A549 (cell line): Measurements from ENCODE around the gene GRHL3. TPM values are rescaled to one million over a fixed set of nuclear protein-coding genes. Genes with fewer than 3 reads are reported as not detected.
A peak's percentile ranks its signal among the peaks of the same experiment; 100 is the strongest.

Source experiments
- ATAC-seq, 2 experiments: fragments of 200-7000 bp in 1 of 2; fragments of >200 bp in 1 of 2; cut with Nextera tagmentation in 1 of 2; cut with Tn5 transposase in 1 of 2; 3 replicates each; pipeline versions ENCODE4 v1.8.0 to v1.9.1; 2018 to 2020; ENCODE audit warnings: mild to moderate bottlenecking in 1 of 2, moderate library complexity in 1 of 2
- CTCF ChIA-PET: fragments of 300-600 bp; sonication (Branson Sonifier 250); formaldehyde crosslinking; extraction: SDS; loops from one replicate; lab custom pipeline; 2021; ENCODE audit warnings: antibody characterized with exemption, inconsistent platforms; lab: Yijun Ruan, JAX
- POLR2A ChIA-PET: fragments of 350-600 bp; formaldehyde crosslinking; extraction: SDS; loops from one replicate; lab custom pipeline; 2021; ENCODE audit warnings: antibody characterized with exemption, inconsistent platforms; lab: Yijun Ruan, JAX
- DNase-seq, 2 experiments: peaks; one replicate each; pipeline versions ENCODE4 v3.0.0 to v3.0.0-alpha.2; 2011 to 2016; ENCODE audit warnings: low read depth in 1 of 2, low spot score in 1 of 2
- FAIRE-seq: peaks from 2 replicates; lab custom pipeline; 2011; peaks lifted over from hg19 to GRCh38; lab: Jason Lieb, UNC
- H3K27ac ChIP-seq, 2 experiments: fragments of >200 bp; sonication (Bioruptor Twin); formaldehyde crosslinking; 3 replicates each; pipeline ENCODE4 v1.5.1; 2016 to 2017
- H3K4me1 ChIP-seq: fragments of >200 bp; sonication (Bioruptor Twin); formaldehyde crosslinking; 3 replicates; pipeline ENCODE4 v1.6.1; 2016
- H3K4me2 ChIP-seq: fragments of >200 bp; sonication (Bioruptor Twin); formaldehyde crosslinking; 3 replicates; pipeline ENCODE4 v1.6.1; 2016
- H3K4me3 ChIP-seq: fragments of >200 bp; sonication (Bioruptor Twin); formaldehyde crosslinking; 3 replicates; pipeline ENCODE4 v1.5.1; 2016
- H3K9me3 ChIP-seq: fragments of >200 bp; sonication (Bioruptor Twin); formaldehyde crosslinking; 3 replicates; pipeline ENCODE4 v1.6.1; 2016
- CEBPB ChIP-seq, 2 experiments: fragments of >200 bp in 1 of 2; sonication (Bioruptor Twin) in 1 of 2; formaldehyde crosslinking in 1 of 2; IDR thresholded peaks; 2 replicates each; pipeline ENCODE4 v1.6.1; 2012 to 2016
- CTCF ChIP-seq: fragments of >200 bp; sonication (Bioruptor Twin); formaldehyde crosslinking; IDR thresholded peaks from 3 replicates; pipeline ENCODE4 v1.5.1; 2016
- EHMT2 ChIP-seq: fragments of 200-600 bp; sonication (generic); IDR thresholded peaks from 2 replicates; pipeline ENCODE4 v1.6.1; 2016; ENCODE audit warnings: antibody characterized with exemption, low read depth, mild to moderate bottlenecking, moderate library complexity
- FOSB ChIP-seq: fragments of 250-450 bp; sonication (Bioruptor Pico); IDR thresholded peaks from 2 replicates; pipeline ENCODE4 v1.5.0; 2020; ENCODE audit warnings: mild to moderate bottlenecking, moderate library complexity
- FOXS1 ChIP-seq: fragments of 250-450 bp; sonication (Bioruptor Pico); IDR thresholded peaks from 2 replicates; pipeline ENCODE4 v1.5.0; 2020; ENCODE audit warnings: mild to moderate bottlenecking, moderate library complexity
- HDAC2 ChIP-seq: fragments of 200-600 bp; sonication (generic); IDR thresholded peaks from 2 replicates; pipeline ENCODE4 v1.6.1; 2016
- HOXB13 ChIP-seq: fragments of 250-450 bp; sonication (Bioruptor Pico); IDR thresholded peaks from 2 replicates; pipeline ENCODE4 v1.5.0; 2020; ENCODE audit warnings: low read depth, mild to moderate bottlenecking, moderate library complexity
- JUN ChIP-seq, 2 experiments: fragments of >200 bp; sonication (Bioruptor Twin); formaldehyde crosslinking; IDR thresholded peaks; 2 replicates in 1 of 2; 3 replicates in 1 of 2; pipeline ENCODE4 v1.6.1; 2016 to 2017
- JUNB ChIP-seq: fragments of >200 bp; sonication (Bioruptor Twin); formaldehyde crosslinking; IDR thresholded peaks from 2 replicates; pipeline ENCODE4 v1.6.1; 2016
- KDM5A ChIP-seq: fragments of 200-600 bp; sonication (generic); IDR thresholded peaks from 2 replicates; pipeline ENCODE4 v1.6.1; 2016; ENCODE audit warnings: antibody characterized with exemption, mild to moderate bottlenecking
- MAFK ChIP-seq: fragments of 450-650 bp; IDR thresholded peaks from 2 replicates; pipeline ENCODE4 v1.6.1; 2014; ENCODE audit not compliant: partially characterized antibody
- POLR2AphosphoS2 ChIP-seq: conservative IDR thresholded peaks from 2 replicates; pipeline ENCODE4 v1.6.1; 2012; ENCODE audit warnings: low read length, improper control_type of control experiment, inconsistent platforms
- RCOR1 ChIP-seq: fragments of 150-350 bp; IDR thresholded peaks from 2 replicates; pipeline ENCODE4 v1.6.1; 2014; ENCODE audit warnings: antibody characterized with exemption, low read length, low read depth
- RNF2 ChIP-seq: fragments of 200-600 bp; sonication (generic); IDR thresholded peaks from 2 replicates; pipeline ENCODE4 v1.6.1; 2016; ENCODE audit warnings: low read depth, mild to moderate bottlenecking, antibody characterized with exemption, moderate library complexity, borderline replicate concordance
- SMC3 ChIP-seq: fragments of >200 bp; sonication (Bioruptor Twin); formaldehyde crosslinking; IDR thresholded peaks from 3 replicates; pipeline ENCODE4 v1.6.1; 2018; ENCODE audit warnings: inconsistent platforms
- TP53 ChIP-seq: fragments of 250-450 bp; sonication (Bioruptor Pico); IDR thresholded peaks from 2 replicates; pipeline ENCODE4 v1.5.0; 2021; ENCODE audit warnings: mild to moderate bottlenecking, moderate library complexity
- ZC3H11A ChIP-seq: fragments of 450-650 bp; IDR thresholded peaks from 2 replicates; pipeline ENCODE4 v1.6.1; 2014; ENCODE audit warnings: antibody characterized with exemption, mild to moderate bottlenecking
- ZNF302 ChIP-seq: fragments of 250-450 bp; sonication (Bioruptor Pico); IDR thresholded peaks from 2 replicates; pipeline ENCODE4 v1.9.0; 2021; ENCODE audit warnings: inconsistent platforms, mild to moderate bottlenecking, moderate library complexity
- WGBS: methylation state at CpG from one replicate; pipeline ENCODE4 v1.1.6; 2017; ENCODE audit errors: missing lambda C conversion rate; 5-methylcytosine and 5-hydroxymethylcytosine counted together
- polyA plus RNA-seq, 4 experiments: library from polyadenylated mRNA; depleted of rRNA in 3 of 4; stranded (reverse); fragments of >200 nt; fragmentation: RNase III in 1 of 4; extraction: RNeasy Plus Mini Kit Qiagen cat#74134 plus additional on column Dnase treatment in 1 of 4; gene quantifications; 2 replicates in 3 of 4; 3 replicates in 1 of 4; pipeline ENCODE4 v1.2.3, GENCODE V29; 2011 to 2017
- TF ChIP-seq, protein P1 (sequence below): fragments of 150-350 bp; IDR thresholded peaks from 2 replicates; pipeline ENCODE4 v1.6.1; 2014; ENCODE audit warnings: low read depth, mild to moderate bottlenecking, low read length
- TF ChIP-seq, protein P2 (sequence below): IDR thresholded peaks from 2 replicates; pipeline ENCODE4 v1.6.1; 2012

The GRHL3 gene
- polyA plus RNA-seq, 2 of the 4 experiments (the other 2 are of a cell fraction), result 0.58 to 1.6 TPM

- POLR2A ChIA-PET, result interaction anchor here (0.6 kb wide), 1 partner anchor 67 kb away, joined by 5 read pairs; no protein-coding TSS in a partner anchor
- no peak overlapping the region for H3K4me2 ChIP-seq
- FAIRE-seq (no peak), DNase-seq (no peak), ATAC-seq (no peak)
- H3K4me3 ChIP-seq, result no peak overlapping the region
- peak overlapping the region; percentile 68 to 86 for H3K27ac ChIP-seq
- H3K4me1 ChIP-seq, result peaks cover 64% of the 10 kb centered on the region
- TF ChIP-seq MAFK, result peak; percentile 94
- TF ChIP-seq SMC3, result no peak
- TF ChIP-seq, all 56 proteins: peak for 1
- CTCF ChIA-PET, result interaction anchor here (7.8 kb wide), 1 partner anchor 91 kb away, joined by 52 read pairs; no protein-coding TSS in a partner anchor
- H3K9me3 ChIP-seq, result no peaks in the 10 kb centered on the region
- WGBS, result 91% methylated on average over 4 of the region's 4 CpGs
Observed at GRCh38 chr1:24292103-24292502, 27.1 kb upstream of the GRHL3 start.

- Histone ChIP-seq H3K9me3 (no peaks in the 10 kb centered on the region), H3K4me3 (no peak overlapping the region), H3K4me1 (peaks cover 70% of the 10 kb centered on the region), H3K27ac (peak overlapping the region; percentile 93 to 98)
- ChIA-PET POLR2A (interaction anchor here (0.6 kb wide), 1 partner anchor 67 kb away, joined by 5 read pairs; no protein-coding TSS in a partner anchor), CTCF (interaction anchor here (1.0 to 7.8 kb wide), 3 partner anchors 91 to 98 kb away, joined by 3 to 52 read pairs (median 14); no protein-coding TSS in a partner anchor)
- FAIRE-seq (no peak), DNase-seq (no peak)
- whole genome bisulfite sequencing, result 80% methylated on average over 8 of the region's 9 CpGs
- TF ChIP-seq POLR2AphosphoS2, result no peak
- no peak for TF ChIP-seq ZNF302 (CRISPR knock-in tag)
- TF ChIP-seq HOXB13 (CRISPR knock-in tag), result no peak
- TF ChIP-seq JUNB, result no peak
- TF ChIP-seq CTCF, result no peak
- TF ChIP-seq ZC3H11A, result no peak
- TF ChIP-seq EHMT2, result no peak
- TF ChIP-seq HDAC2, result no peak
- no peak for TF ChIP-seq FOSB (CRISPR knock-in tag)
- no peak for TF ChIP-seq TP53 (CRISPR knock-in tag)
- TF ChIP-seq FOXS1 (CRISPR knock-in tag), result no peak
- no peak for TF ChIP-seq KDM5A
- no peak for TF ChIP-seq RNF2
- TF ChIP-seq RCOR1, result no peak
- TF ChIP-seq JUN (IDR thresholded peaks at IDR 0.05), result no peak
- TF ChIP-seq, protein P1, sequence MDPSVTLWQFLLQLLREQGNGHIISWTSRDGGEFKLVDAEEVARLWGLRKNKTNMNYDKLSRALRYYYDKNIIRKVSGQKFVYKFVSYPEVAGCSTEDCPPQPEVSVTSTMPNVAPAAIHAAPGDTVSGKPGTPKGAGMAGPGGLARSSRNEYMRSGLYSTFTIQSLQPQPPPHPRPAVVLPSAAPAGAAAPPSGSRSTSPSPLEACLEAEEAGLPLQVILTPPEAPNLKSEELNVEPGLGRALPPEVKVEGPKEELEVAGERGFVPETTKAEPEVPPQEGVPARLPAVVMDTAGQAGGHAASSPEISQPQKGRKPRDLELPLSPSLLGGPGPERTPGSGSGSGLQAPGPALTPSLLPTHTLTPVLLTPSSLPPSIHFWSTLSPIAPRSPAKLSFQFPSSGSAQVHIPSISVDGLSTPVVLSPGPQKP, result no peak
- no peak for TF ChIP-seq CEBPB (IDR thresholded peaks at IDR 0.05)
- TF ChIP-seq, all 56 proteins: peak for 0
- ATAC-seq, result no peak
- H3K4me2 ChIP-seq, result no peak overlapping the region
Observed at GRCh38 chr1:24292887-24293286, 26.3 kb upstream of the GRHL3 start.

DNA sequence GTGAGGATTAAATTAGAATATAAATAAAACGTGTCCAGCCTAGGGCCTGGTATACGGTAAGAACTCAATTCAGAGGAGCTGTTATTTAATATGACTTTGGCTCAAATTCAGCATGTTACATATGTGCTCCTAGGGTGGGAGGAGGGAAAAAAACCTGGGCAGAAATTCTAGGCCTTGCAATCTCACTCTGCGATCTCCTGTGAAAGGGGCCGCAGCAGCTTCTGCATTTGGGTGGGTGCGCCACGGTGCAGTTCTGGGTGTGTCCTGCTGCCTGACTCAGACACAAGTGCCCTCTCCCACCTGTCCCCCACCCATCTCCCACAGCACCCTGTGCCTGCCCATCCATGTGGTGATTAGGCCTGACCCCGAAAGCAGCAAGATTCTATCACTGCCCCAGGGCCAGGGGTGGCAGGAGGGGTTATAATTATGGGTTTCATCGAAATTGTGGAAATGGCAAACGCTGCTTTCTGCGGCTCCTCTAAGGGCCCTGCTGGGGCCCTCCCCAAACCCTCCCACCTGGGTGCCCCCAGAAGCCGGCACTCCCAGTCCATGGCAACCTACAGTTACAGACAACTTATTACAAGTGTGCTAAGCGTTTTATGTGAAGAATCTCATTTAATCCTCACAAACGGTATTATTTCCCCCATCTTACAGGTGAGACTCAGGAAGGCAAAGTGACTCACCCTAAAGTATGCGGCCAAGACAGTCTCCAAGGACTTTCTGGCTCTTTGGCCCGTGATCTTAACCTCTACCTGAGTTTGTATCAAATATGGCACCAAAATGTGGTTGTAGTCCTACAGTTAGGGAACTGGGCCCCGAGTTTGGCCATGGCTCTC lies 25.5 kb upstream of the GRHL3 start:
- H3K4me3 ChIP-seq, result no peak overlapping the region
- ATAC-seq, result no peak
- POLR2A ChIA-PET, result interaction anchor here (0.6 to 1.8 kb wide), 3 partner anchors 10 to 30 kb away, joined by 3 to 14 read pairs (median 7); no protein-coding TSS in a partner anchor
- TF ChIP-seq, protein P2, sequence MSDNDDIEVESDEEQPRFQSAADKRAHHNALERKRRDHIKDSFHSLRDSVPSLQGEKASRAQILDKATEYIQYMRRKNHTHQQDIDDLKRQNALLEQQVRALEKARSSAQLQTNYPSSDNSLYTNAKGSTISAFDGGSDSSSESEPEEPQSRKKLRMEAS, result no peak
- TF ChIP-seq, all 56 proteins: peak for 0
- Histone ChIP-seq H3K9me3 (no peaks in the 10 kb centered on the region), H3K4me1 (peaks cover 70% of the 10 kb centered on the region), H3K4me2 (peak overlapping the region; percentile 73), H3K27ac (peak overlapping the region; percentile 93 to 98)
- FAIRE-seq (no peak), DNase-seq (no peak)
- CTCF ChIA-PET, result interaction anchor here (1.0 to 7.8 kb wide), 6 partner anchors 73 to 100 kb away, joined by 3 to 52 read pairs (median 5); no protein-coding TSS in a partner anchor
- 66% methylated on average over 14 of the region's 16 CpGs for WGBS
